ENCODE measurements around the gene BTBD9.
A peak's percentile ranks its signal among the peaks of the same experiment; 100 is the strongest.
"Not testable (repeated sequence)": the region's sequence is repeated elsewhere in the genome, so short reads cannot be mapped to it uniquely, and the experiment has no call there.

The BTBD9 gene

GRCh38 chr6:38649744-38650143 is 10.0 kb upstream of the BTBD9 start:
- no peak for DNase-seq (ENCODE audit: low read depth in 3 of 3)

- no peak for DNase-seq (ENCODE audit: low read depth in 3 of 3)
These were observed 8.9 kb upstream of the BTBD9 start for GRCh38 chr6:38648629-38649028.

DNA sequence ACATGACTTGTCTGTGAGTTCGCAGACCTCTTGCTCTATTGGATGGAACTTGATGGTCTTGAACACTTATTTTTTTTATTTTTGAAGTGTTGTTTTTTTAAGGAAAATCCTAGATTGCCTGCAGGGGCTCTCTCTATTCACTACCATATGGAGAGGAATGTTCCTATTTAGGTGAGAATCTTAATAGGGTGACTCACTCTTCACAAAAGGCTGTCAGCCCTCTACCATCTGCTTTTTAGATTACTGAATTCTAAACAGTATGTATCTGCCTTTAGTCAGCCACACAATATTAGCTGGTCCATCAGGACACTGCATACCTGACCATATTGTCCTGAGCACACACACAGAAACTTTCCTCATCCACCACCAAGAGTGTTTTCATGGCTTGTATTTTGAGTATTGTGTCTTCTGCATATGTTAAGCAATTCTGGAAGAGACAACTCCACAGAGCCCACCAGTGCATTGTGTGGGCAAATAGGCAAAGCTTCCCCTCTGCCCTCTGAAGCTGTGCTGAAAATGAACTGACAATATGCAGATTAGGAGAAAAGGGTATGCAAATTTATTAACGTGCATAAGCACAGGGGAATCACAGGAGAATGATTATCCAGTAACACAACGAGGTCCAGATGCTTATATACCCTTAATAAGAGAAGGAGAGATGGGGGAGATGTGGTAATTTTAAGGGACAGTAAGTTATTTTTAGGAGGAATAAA is 6.6 kb upstream of the BTBD9 start:
- DNase-seq (ENCODE audit: low read depth in 3 of 3) = no peak

- DNase-seq (ENCODE audit: low read depth in 3 of 3) = no peak
These were observed 5.2 kb upstream of the BTBD9 start for GRCh38 chr6:38644951-38645350.

GRCh38 chr6:38640216-38640909 is 634 bp upstream of the BTBD9 start:
- DNase-seq (ENCODE audit: low read depth in 3 of 3) = peak in 1 of 3 experiments; percentile 2

- peak; percentile 40 to 56 (median 52) for DNase-seq (ENCODE audit: low read depth in 3 of 3)
These were observed 710 bp downstream of the BTBD9 start for GRCh38 chr6:38638941-38639497.

DNA sequence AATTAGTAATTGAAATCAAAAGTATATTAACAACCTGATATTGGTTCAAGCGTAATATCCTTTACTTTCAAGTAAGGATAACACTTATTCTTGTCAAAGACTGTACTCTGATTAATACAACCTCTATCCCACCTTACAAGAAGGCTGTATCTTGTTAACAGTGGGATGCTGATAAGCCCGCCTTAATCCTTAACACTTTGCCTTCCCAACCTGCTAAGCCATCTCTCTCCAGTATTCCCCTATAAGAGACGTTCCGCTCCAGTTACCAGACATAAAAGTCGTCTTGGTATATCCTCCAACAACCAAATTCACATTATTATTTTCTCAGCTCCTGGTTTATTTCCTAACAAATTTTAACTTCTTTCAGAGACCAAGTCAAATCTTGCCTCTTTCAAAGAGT is 2.0 kb downstream of the BTBD9 start:
- DNase-seq (ENCODE audit: low read depth in 3 of 3) = no peak

- no peak for DNase-seq (ENCODE audit: low read depth in 3 of 3)
These were observed 3.7 kb downstream of the BTBD9 start for GRCh38 chr6:38636027-38636426.

GRCh38 chr6:38634518-38634917 is 5.2 kb downstream of the BTBD9 start:
- no peak for DNase-seq (ENCODE audit: low read depth in 3 of 3)

DNA sequence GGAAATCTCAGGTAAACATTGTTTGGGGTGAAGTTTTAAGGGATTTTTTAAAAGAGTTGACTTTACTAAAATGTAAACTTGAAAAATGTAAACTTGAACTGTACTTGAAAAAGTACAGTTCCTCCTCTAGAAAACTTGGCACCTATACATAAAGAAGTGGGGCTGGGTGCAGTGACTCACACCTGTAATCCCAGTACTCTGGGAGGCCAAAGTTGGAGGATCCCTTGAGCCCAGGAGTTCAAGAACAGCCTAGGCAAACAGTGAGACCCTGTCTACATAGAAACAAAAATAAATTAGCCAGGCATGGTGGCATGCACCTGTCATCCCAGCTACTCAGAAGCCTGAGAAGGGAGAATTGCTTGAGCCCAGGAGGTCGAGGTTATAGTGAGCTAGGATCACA is 7.2 kb downstream of the BTBD9 start:
- no peak for DNase-seq (ENCODE audit: low read depth in 3 of 3)

- DNase-seq (ENCODE audit: low read depth in 3 of 3) = no peak
These were observed 8.4 kb downstream of the BTBD9 start for GRCh38 chr6:38631186-38631783.

- DNase-seq (ENCODE audit: low read depth in 3 of 3) = no peak
These were observed 14.5 kb downstream of the BTBD9 start for GRCh38 chr6:38625217-38625616.

DNA sequence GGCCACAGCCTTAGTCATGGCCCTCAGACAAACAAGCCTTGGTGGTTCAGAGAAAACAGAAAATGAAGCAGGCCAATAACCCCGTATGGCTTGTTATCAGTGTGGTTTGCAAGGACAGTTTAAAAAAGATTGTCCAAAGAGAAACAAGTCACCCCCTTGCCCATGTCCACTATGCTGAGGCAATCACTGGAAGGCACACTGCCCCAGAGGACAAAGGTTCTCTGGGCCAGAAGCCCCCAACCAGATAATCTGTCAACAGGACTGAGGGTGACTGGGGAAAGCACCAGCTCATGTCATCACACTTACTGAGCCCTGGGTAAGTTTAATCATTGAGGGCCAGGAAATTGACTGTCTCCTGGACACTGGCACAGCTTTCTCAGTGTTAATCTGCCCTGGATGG is 20.4 kb downstream of the BTBD9 start:
- DNase-seq (ENCODE audit: low read depth in 3 of 3) = not testable (repeated sequence)

- DNase-seq (ENCODE audit: low read depth in 3 of 3) = not testable (repeated sequence)
These were observed 21.4 kb downstream of the BTBD9 start for GRCh38 chr6:38618301-38618700.

GRCh38 chr6:38617856-38618255 is 21.9 kb downstream of the BTBD9 start:
- no peak for DNase-seq (ENCODE audit: low read depth in 3 of 3)

GRCh38 chr6:38612143-38612965 is 27.4 kb downstream of the BTBD9 start:
- no peak for DNase-seq (ENCODE audit: low read depth in 3 of 3)

GRCh38 chr6:38610050-38610625 is 29.6 kb downstream of the BTBD9 start:
- DNase-seq (ENCODE audit: low read depth in 3 of 3) = no peak

GRCh38 chr6:38604700-38605099 is 35.0 kb downstream of the BTBD9 start:
- DNase-seq (ENCODE audit: low read depth in 3 of 3) = no peak

DNA sequence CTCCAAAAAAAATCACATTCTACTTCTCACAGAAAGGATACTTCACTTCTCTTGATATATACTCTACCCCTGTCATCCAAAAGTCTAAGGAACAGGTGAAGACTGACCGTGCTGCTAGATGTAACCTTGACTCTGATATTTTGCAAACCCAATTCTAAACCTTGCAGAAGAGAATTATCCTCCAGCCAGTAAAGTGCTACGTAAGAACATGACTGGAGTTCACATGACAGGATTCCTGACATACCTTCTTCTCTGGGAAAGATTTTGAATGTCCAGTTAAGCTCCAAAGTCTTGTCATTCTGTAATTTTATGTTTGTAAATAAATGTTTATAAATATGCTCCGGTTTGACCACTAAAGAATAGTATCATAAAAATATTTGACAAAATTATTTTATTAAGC is 35.8 kb downstream of the BTBD9 start:
- no peak for DNase-seq (ENCODE audit: low read depth in 3 of 3)

- DNase-seq (ENCODE audit: low read depth in 3 of 3) = no peak
These were observed 36.2 kb downstream of the BTBD9 start for GRCh38 chr6:38603496-38603895.

- DNase-seq (ENCODE audit: low read depth in 3 of 3) = no peak
These were observed 39.7 kb downstream of the BTBD9 start for GRCh38 chr6:38599966-38600550.
